CD4-positive, alpha-beta T cell treated with Interleukin-17A for 4 hours (primary cell): ENCODE measurements around the gene INSRR.

Experiments used
- DNase-seq: peaks from one replicate; pipeline ENCODE4 v3.0.0-alpha.2; 2020; ENCODE audit warnings: mixed read lengths

The INSRR gene

GRCh38 chr1:156847591-156848460 lies 11.1 kb downstream of the INSRR start:
- no peak for DNase-seq

DNA sequence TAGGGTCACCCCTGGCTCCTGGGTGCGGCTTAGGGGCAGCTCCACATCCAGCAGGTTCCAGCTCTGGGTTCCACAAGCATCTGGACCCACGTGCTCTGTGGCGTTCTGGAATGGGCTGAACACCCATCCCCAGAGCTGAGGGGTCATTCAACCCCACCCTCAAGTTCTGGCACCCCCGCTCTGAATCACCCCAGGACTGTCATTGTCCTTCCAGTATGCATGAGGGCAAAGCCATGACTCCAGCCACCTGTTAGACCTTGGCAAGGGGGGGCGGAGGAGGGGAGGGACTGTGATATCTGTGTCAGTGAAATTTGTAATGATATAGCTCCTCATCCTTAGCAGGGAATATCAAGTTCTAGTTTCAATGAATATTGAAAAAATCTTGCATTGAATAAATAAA lies 12.3 kb downstream of the INSRR start:
- no peak for DNase-seq

DNA sequence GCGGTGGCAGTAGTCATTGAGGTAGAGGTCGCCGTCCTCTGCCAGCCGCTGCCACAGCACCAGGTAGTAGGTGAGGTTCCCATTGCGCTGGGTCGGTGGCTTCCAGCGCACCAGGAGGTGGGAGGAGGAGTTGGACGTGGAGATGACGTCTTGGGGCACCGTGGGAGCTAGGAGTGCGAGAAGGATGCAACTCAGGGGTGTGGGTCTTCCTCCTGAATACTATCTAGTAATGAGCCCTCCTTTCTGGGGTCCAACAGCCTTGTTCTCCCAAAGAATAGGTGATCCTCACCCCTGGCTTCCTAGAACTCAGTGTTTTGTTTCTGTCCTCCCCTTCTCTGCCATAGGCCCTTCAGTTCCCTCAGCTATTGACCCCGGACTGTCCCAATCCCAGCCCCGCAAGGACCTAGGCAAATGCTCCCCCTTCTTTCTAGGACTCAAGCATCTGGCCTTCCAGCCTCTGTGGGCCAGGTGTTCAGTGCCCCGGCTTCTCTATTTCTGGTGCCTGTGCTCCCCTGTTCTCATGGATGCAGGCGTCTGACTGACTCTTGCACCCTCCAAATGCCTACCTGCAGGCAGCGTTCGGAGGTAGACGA lies 12.9 kb downstream of the INSRR start:
- no peak for DNase-seq

DNA sequence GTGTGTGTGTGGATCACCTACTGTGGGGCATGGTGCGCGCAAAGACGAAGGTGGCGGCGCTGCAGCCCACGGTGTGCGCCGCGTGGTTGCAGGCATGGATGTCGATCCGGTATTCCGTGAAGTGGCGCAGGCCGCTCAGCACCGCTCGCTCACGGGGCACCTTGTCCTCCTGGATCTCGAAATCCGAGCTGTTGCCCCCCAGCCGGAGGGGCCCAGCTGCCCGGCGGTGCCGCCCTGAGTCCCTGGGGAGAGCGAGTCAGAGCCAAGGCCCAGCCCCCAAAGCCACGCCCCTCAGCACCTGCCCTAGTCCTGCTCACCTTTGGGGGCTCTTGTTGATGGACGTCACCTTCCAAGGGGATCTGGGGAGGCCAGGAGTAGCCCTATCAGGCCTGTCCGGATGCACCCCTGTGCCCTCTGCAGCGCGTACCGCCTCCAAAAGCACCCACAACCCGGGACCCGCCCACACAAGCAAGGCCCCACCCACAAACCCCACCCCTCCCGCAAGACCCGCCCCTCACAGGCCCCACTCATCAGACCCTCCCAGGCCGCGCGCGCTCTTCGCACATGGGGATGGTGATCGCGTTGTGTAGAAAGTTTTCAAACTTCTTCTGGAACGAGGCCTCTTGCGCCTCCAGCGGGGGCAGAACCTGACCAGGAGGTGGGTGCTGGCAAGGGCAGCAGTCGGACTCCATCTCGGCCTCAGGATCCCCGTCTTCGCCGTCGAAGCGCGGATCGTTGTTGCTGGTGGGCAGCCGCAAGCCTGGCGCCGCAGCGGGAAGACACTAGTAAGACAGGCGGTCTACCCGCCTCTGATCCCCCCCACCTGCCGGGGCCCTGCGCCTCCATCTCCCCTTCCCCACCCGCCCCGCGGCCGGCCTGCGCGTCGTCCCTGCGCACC lies 13.6 kb downstream of the INSRR start:
- peak; percentile 63 for DNase-seq

DNA sequence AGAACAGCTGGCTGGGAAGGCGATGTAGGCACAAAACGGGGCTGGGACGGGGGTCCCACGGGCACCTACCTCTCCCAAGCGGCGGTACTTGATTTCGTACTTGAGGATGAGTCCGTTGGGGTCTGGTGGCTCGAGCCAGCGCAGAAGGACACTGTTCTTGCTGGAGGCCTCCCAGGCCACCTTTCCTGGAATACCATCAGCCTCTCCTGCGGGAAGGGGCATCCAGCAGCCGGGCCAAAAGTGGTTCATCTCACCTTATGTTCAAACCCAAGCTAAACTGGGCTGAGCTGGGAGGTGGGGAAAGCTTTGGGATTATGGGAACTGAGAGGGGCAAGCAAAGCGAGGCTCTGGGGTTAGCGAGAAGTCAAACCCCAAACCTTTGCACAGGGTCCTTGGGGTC lies 14.3 kb downstream of the INSRR start:
- DNase-seq = no peak

DNA sequence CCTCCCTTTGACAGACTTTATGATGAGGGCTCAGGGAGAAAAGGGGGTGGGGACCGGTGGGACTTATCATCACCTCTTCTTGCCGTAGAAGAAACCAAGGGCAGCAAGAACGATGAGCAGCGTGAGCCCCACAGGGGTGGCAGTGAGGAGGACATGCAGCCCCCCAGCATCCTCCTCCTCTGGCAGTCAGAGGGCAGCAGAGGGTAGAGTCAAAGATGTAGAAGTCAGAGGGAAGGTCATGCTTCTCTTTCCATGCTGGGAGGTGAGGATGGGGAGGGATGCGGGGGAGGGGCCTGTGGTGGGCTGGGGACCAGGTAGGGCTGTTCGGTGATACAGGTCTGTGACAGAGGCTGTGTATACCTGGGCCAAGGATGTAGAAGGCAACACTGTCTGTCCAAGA lies 14.8 kb downstream of the INSRR start:
- DNase-seq = no peak

DNA sequence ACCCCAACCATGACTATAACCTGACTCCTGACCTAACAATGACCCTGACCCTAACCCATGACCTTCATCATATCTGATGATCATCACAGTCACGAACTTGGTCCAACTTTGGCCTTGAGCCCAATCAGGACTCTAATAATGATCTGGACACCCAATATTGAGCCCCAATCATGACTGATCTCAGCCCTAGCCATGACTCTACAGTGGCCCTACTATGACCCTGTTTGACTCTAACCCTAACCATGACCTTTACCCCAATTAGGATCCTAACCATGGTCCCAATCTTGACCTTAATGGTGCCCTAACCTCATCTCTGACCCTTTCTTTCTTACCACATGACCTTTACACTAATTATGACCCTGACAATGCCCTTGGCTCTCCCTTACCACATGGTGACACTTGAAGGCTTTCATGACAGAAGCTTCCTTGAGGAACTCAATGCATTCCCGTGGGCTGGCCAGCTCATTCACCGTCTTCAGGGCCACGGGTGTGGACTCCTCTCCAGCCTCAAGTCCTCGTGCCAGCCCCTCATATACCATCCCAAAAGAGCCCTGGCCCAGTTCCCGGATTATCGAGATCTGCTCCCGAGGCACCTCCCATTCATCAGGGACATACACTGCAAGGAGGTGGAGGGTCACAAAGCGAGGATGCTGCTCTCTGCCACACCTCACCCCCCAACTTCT lies 16.2 kb downstream of the INSRR start:
- no peak for DNase-seq

DNA sequence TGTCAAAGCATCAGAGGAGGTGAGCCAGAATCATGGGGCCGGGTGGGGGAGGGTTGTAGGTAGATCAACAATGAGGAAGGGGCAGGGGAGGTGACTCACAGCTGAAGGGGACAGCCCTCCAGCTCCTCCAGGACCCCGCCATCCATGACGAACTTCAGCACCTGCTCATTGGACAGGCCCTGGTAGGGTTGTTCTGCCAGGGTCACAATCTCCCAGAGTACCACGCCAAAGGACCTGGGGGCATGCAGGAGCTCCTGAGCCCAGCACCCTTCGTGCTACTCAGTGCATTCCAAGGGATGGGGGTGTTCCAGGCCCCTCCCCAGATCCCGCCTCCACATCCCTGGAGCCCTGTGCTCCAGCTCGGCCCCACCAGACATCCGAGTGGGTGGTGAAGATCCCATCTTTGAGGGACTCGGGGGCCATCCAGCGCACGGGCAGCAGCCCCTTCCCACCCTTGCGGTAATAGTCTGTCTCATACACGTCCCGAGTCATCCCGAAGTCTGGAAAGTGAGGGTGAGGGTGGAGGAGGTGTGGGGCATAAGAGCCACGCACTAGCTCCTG lies 17.5 kb downstream of the INSRR start:
- DNase-seq = no peak

- no peak for DNase-seq
Observed at GRCh38 chr1:156840898-156841279, 18.0 kb downstream of the INSRR start.

DNA sequence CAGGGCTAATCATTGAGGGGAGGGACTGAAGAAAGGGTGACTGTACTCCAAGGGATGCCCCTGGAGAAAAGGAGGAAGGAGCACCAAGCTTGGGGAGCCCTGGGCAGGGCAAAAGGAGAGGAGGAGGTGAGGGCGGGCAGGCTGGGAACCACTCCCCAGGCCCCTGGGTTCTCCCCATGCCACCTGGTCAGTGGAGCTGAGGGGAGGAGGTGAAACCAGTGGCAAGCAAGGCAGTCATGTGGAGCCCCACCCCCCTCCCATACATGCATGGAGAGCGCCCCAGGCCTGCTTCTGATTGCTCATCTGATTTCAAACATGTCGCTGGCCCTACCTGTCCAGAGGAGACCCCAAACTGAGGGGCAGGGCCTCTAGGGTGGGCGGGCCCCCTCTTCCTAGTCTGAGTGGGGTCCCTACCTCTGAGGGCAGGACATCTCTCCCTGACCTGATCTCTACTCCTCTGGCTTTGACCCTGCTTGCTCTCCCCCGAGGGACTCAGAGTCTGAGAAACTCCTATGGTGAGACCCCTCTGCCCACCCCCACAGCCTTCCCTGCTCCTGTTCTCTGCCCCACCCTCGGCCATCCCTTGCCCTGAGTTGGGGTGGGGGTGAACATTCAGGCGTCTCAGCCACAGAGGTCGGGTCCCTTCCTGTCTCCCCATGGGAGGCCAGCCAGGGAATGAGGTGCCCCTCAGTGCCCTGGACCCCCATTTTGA lies 18.6 kb downstream of the INSRR start:
- no peak for DNase-seq

DNA sequence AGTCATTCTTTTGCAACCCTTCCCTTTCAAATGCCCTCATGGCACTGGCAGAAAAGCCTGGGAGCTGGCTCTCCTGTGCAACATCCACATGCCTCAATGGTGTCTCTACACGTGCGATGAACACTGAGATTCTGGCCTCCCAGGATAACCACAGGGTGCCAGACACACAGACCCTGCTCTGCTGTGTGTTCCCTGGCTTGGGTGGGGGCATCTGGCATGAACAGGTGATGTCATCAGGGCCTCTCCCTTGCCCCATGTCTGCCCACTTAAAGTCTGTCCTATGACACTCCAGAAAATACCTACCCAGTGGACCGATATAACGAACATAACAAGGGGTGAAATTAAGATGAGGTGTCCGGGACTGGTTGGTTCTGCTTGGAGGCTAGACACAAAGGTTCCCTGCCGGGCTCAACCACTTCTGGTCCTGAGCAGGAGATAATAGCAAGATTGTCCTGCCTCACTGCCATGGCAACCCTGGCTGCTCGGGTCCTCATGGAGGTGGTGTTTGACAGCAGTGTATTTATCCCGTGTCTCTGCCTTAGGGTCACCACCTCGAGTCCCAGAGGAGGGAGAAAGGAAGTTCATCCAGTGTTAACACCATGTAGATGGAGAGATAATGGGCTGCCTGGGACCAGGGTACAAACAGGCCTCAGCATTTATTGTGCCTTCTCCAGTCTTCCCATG lies 19.3 kb downstream of the INSRR start:
- no peak for DNase-seq

DNA sequence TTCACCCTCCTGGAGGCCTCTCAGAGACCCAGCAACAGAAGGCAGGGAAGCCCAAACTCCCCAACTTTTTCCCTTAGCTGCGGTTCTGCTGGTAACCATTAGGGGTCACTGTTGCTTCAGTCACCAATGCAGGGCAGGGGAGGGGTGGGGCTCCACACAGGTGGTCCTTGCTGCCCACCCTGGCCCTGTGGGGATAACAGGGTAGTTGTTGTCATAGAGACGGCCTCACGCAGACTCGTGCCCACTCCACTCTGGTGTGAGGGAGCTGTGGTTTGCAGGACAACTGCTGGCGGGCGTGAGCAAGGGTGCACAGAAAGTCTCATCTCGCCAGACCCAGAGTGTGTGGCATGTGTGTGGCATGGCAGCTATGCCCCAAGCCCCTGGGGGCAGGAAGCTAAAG lies 19.9 kb downstream of the INSRR start:
- peak; percentile 51 for DNase-seq

- no peak for DNase-seq
Observed at GRCh38 chr1:156836892-156837291, 22.0 kb downstream of the INSRR start.

DNA sequence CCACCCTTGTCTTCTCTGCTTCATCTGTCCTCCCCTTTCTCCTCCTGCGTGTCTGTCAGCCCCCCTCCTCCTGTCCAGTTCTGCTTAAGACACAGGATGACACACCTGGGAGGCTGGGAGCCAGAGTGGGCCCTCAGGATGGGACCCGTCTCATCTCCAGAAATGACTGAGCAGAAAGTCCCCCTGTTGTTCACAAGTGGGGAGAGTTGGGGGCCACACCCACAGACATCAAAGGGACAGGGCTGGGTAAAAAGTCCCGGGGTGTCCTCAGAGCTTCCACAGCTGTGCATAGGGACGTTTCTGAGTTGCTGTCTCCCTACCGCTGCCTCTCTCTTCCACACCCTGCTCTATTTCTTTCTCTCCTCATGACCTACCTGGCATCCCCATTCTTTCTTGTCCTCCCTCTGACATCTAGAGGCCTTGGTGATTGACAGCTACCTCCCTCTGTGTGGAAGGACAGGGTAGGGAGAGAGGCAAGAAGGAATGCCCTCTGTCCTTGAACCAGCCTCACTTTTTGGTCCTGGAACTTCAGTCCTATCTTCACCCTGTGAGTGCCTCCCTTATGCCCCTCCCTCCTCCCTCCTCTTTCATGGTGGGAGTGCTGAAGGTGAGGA lies 22.8 kb downstream of the INSRR start:
- DNase-seq = peak; percentile 30

DNA sequence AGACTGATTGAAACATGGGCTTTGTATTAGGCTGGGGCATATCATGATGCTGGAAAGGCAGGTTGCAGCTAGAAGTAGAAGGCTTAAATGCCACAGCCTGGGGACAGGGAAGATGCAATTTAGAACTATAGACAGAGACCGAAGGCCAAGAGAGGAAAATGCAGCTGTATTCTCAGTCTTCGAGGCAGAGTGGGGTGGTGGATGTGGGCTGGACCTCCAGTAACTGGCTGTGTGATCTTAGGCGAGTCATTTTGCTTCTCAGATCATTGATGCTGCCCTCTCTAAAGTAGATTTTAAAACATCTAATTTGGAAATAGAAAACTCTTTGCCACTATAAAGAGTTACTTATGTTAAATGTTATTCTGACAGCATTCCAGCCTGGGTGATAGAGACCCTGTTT lies 24.6 kb downstream of the INSRR start:
- no peak for DNase-seq

DNA sequence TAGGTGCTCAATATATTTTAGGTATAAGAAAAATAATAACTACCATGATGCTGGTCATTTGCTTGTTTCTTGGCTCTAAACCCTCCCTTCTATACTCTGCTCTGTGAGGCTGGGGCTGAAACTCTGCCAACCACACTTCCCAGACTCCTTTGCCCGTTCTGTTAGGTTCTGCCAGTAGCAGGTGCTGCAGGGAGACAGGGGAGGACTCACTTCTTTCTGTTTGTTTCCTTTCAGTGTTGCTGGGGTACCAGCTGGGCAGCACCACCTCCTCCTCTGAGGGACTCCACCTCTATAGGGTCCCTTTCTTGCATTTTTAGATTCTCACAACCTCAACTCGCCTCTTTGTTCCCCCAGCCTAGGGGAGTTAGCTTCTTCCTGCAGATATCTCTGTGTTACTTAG lies 25.3 kb downstream of the INSRR start:
- DNase-seq = no peak

- no peak for DNase-seq
Observed at GRCh38 chr1:156832434-156832833, 26.5 kb downstream of the INSRR start.

- DNase-seq = no peak
Observed at GRCh38 chr1:156828400-156829124, 30.4 kb downstream of the INSRR start.

GRCh38 chr1:156826630-156827029 lies 32.3 kb downstream of the INSRR start:
- no peak for DNase-seq

DNA sequence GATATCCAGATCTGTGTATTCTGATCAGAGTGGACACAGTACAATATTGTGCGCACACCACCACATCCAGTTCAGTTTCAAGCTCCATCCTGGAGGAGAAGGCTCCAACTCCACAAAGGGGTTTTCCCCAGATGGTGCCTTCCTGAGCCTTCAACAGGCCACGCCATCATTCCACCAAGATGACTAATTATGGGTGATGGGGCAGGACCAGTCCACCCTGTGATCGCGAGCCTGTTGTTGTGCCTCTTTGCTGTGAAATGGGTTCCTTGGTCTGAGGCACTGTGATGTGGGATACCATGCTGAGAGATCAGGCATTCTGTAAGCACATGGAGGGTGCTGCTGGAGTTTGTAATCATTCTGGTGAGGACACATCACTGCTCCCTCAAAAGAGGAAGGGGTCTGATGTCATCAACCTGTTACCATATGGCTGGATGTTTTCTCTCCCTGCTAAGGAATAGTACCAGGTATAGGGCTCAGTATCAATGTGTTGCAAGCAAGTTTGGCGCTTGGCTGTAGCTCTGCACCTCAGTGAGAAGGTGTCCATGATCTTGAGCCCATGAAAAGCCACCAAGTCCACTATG lies 35.6 kb downstream of the INSRR start:
- no peak for DNase-seq
